Stimulated activated naive CD8-positive, alpha-beta T cell treated with anti-CD3 and anti-CD28 coated beads, Interleukin-15, amount 100 ng/mL, for 72 hours (primary cell): ENCODE data around the gene BST2.

ENCODE experiments used
- ATAC-seq: fragments of 150-1000 bp; cut with Tn5 transposase; 2 replicates; pipeline ENCODE4 v1.10.0; 2021; ENCODE audit warnings: mild to moderate bottlenecking, moderate library complexity
- DNase-seq, 2 donors: peaks; one replicate each; pipeline ENCODE4 v3.0.0; 2021 to 2022
- H3K27ac Mint-ChIP-seq, 2 donors: one replicate each; pipeline ENCODE4 v1.8.0; 2022; ENCODE audit warnings: mild to moderate bottlenecking in 2 of 2, mixed read lengths in 2 of 2, moderate library complexity in 2 of 2
- H3K27me3 Mint-ChIP-seq: one replicate; pipeline ENCODE4 v1.8.0; 2022; ENCODE audit warnings: mixed read lengths
- H3K4me1 Mint-ChIP-seq: one replicate; pipeline ENCODE4 v1.8.0; 2022; ENCODE audit warnings: mild to moderate bottlenecking, mixed read lengths
- H3K4me3 Mint-ChIP-seq, 2 donors: one replicate each; pipeline ENCODE4 v1.8.0; 2022; ENCODE audit warnings: mild to moderate bottlenecking in 2 of 2, mixed read lengths in 2 of 2, moderate library complexity in 1 of 2
- H3K9me3 Mint-ChIP-seq, 2 donors: one replicate each; pipeline ENCODE4 v1.8.0; 2022; ENCODE audit warnings: mixed read lengths in 2 of 2

The BST2 gene, protein sequence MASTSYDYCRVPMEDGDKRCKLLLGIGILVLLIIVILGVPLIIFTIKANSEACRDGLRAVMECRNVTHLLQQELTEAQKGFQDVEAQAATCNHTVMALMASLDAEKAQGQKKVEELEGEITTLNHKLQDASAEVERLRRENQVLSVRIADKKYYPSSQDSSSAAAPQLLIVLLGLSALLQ

GRCh38 chr19:17405250-17406045, at the start of gene BST2:
Gene BST2, minus strand, starts transcription at chr19:17405630. Its CDS starts 55 bp downstream, at chr19:17405575.
- H3K4me1 Mint-ChIP-seq, result peaks cover 43% of the 10 kb centered on the region
- DNase-seq, result peak; percentile 51 to 77
- H3K4me3 Mint-ChIP-seq, result peak within 1 kb of the TSS; percentile 87 to 92
- peak within 1 kb of the TSS; percentile 98 for H3K27ac Mint-ChIP-seq
- no peaks in the 10 kb centered on the region for H3K27me3 Mint-ChIP-seq
- ATAC-seq, result peak; percentile 85
- no peaks in the 10 kb centered on the region for H3K9me3 Mint-ChIP-seq

DNA sequence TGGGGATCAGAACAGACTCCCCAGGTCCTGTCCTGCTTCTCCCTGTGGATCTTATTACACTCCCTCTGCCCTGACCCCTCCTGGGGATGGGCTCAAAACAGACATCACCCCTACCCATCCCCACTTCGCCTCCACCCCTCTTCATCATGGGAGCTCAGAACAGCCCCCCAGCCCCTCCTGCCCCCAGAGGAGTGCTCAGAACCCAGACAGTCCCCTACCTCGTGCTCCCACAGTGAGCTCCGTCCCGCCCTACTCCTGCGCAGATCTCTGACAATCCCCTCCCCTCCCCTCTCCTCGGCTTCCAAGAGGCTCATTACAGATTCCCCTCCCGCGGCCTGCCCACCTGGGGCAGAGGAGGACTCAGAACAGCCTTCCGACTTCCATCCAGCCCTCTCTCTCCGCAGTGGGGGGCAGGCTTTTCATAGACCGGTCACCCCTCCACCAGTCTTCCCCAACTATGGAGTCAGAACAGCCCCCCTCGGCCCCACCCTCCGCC, 49.2 kb upstream of the BST2 start:
- peaks cover 0 to 6% of the 10 kb centered on the region in 2 donors for H3K9me3 Mint-ChIP-seq
- no peak overlapping the region for H3K27ac Mint-ChIP-seq
- DNase-seq (no peak), ATAC-seq (peak; percentile 11)
- H3K4me1 Mint-ChIP-seq, result peaks cover 42% of the 10 kb centered on the region
- no peak overlapping the region for H3K4me3 Mint-ChIP-seq
- H3K27me3 Mint-ChIP-seq, result peaks cover 72% of the 10 kb centered on the region

- H3K27ac Mint-ChIP-seq, result no peak overlapping the region
- no peak for DNase-seq
- H3K27me3 Mint-ChIP-seq, result peaks cover 56% of the 10 kb centered on the region
- H3K4me3 Mint-ChIP-seq, result no peak overlapping the region
- no peak for ATAC-seq
- H3K4me1 Mint-ChIP-seq, result peaks cover 42% of the 10 kb centered on the region
- H3K9me3 Mint-ChIP-seq, result peaks cover 0 to 6% of the 10 kb centered on the region in 2 donors
These were observed 46.4 kb upstream of the BST2 start for GRCh38 chr19:17451820-17452219.

GRCh38 chr19:17450264-17451075, 45.0 kb upstream of the BST2 start:
- H3K27me3 Mint-ChIP-seq, result peaks cover 42% of the 10 kb centered on the region
- peak overlapping the region in 1 of 2 donors; percentile 60 for H3K27ac Mint-ChIP-seq
- H3K4me1 Mint-ChIP-seq, result peaks cover 37% of the 10 kb centered on the region
- peaks cover 0 to 6% of the 10 kb centered on the region in 2 donors for H3K9me3 Mint-ChIP-seq
- ATAC-seq (peak; percentile 79), DNase-seq (peak in 1 of 2 donors; percentile 51)
- peak overlapping the region; percentile 5 to 35 for H3K4me3 Mint-ChIP-seq

DNA sequence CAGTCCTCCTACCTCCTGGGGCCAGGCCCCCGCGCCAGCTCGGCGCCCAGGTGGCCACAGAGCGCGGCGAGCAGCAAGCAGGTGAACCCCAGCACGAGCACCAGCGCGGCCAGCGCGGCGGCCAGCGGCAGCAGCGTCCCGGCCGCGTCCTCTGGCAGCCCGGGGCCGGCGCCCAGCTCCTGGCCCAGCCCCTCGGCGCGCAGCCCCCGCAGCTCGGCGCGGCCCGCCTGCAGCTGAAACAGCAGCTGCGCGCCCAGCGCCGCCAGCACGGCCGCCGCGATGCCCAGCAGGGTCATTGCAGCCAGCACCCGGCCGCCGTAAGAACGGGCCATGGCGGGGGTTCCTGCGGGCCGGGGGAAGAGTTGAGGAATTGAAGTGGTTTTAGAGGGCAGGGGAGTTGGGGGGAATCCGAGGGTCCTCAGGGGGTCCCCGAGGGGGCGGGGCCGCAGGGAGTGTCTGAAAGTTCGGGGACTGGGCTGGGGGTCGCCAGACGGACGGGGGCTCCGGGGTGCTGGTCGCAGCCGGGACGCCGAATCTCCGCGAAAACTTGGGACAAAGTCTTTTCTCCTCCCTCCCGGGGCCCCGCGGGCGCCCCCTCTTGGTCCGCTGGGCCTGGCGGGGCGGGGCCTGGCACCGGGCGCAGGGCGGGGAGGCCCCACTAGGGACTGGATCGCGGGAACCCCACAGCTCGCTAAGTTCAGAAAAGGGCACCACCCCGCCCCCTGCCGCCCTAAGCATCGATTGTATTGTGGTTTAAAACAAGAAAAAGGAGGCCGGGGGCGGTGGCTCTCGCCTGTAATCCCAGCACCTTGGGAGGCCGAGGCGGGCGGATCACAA, 42.9 kb upstream of the BST2 start, which contains the start of gene TMEM221:
TSS of gene TMEM221 (minus strand) at position 538 of the 837 bp plus-strand sequence. CDS start at position 332, 206 bp downstream.
- H3K27ac Mint-ChIP-seq, result peak within 1 kb of the TSS in 1 of 2 donors; percentile 3
- peaks cover 21% of the 10 kb centered on the region for H3K27me3 Mint-ChIP-seq
- peak; percentile 53 to 60 for DNase-seq
- peaks cover 19% of the 10 kb centered on the region for H3K4me1 Mint-ChIP-seq
- H3K9me3 Mint-ChIP-seq, result peaks cover 0 to 3% of the 10 kb centered on the region in 2 donors
- H3K4me3 Mint-ChIP-seq, result peak within 1 kb of the TSS; percentile 14 to 71
- ATAC-seq, result peak; percentile 81

- H3K27ac Mint-ChIP-seq, result no peak overlapping the region
- no peaks in the 10 kb centered on the region for H3K9me3 Mint-ChIP-seq
- H3K27me3 Mint-ChIP-seq, result peaks cover 18% of the 10 kb centered on the region
- ATAC-seq, result no peak
- peaks cover 16% of the 10 kb centered on the region for H3K4me1 Mint-ChIP-seq
- H3K4me3 Mint-ChIP-seq, result peak overlapping the region; percentile 14 to 18
- no peak for DNase-seq
These were observed 42.3 kb upstream of the BST2 start for GRCh38 chr19:17447704-17448130.

GRCh38 chr19:17445526-17446165, 40.2 kb upstream of the BST2 start:
- no peak overlapping the region for H3K27ac Mint-ChIP-seq
- peaks cover 18% of the 10 kb centered on the region for H3K27me3 Mint-ChIP-seq
- H3K4me3 Mint-ChIP-seq, result no peak overlapping the region
- no peaks in the 10 kb centered on the region for H3K9me3 Mint-ChIP-seq
- H3K4me1 Mint-ChIP-seq, result peaks cover 10% of the 10 kb centered on the region
- no peak for DNase-seq
- ATAC-seq, result no peak

- peak; percentile 41 to 42 for DNase-seq
- Mint-ChIP-seq H3K27me3 (no peaks in the 10 kb centered on the region), H3K9me3 (no peaks in the 10 kb centered on the region), H3K4me1 (no peaks in the 10 kb centered on the region), H3K27ac (no peak overlapping the region), H3K4me3 (no peak overlapping the region)
- peak; percentile 79 for ATAC-seq
These were observed 36.0 kb upstream of the BST2 start for GRCh38 chr19:17441241-17442021.

GRCh38 chr19:17436874-17437267, 31.4 kb upstream of the BST2 start:
- DNase-seq, result no peak
- Mint-ChIP-seq H3K27ac (no peak overlapping the region), H3K9me3 (no peaks in the 10 kb centered on the region), H3K4me3 (no peak overlapping the region), H3K27me3 (no peaks in the 10 kb centered on the region), H3K4me1 (no peaks in the 10 kb centered on the region)
- no peak for ATAC-seq

GRCh38 chr19:17436094-17436873, 30.9 kb upstream of the BST2 start:
- Mint-ChIP-seq H3K27ac (no peak overlapping the region), H3K4me1 (no peaks in the 10 kb centered on the region), H3K4me3 (no peak overlapping the region), H3K27me3 (no peaks in the 10 kb centered on the region), H3K9me3 (no peaks in the 10 kb centered on the region)
- ATAC-seq (no peak), DNase-seq (no peak)

- Mint-ChIP-seq H3K27me3 (no peaks in the 10 kb centered on the region), H3K4me1 (no peaks in the 10 kb centered on the region), H3K9me3 (no peaks in the 10 kb centered on the region), H3K27ac (no peak overlapping the region), H3K4me3 (no peak overlapping the region)
- DNase-seq (no peak), ATAC-seq (no peak)
These were observed 29.8 kb upstream of the BST2 start for GRCh38 chr19:17435218-17435617.

DNA sequence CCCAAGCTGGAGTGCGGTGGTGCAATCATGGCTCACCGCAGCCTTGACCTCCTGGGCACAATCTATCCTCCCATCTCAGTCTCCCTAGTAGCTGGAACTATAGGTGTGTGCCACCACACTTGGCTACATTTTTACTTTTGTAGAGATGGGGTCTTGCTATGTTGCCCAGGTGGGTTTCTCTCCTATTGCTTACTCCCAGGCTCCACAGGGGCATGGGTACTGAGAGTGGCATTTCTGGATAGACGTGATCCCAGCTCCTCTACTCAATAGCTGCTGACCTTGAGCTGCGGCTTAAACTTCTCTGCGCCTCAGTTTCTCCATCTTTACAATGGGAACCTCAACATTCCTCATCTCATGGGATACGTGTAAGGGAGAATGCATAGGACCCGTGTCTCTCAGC, 26.0 kb upstream of the BST2 start:
- no peak overlapping the region for H3K27ac Mint-ChIP-seq
- H3K4me3 Mint-ChIP-seq, result no peak overlapping the region
- no peaks in the 10 kb centered on the region for H3K9me3 Mint-ChIP-seq
- no peak for ATAC-seq
- DNase-seq, result no peak
- H3K4me1 Mint-ChIP-seq, result no peaks in the 10 kb centered on the region
- H3K27me3 Mint-ChIP-seq, result no peaks in the 10 kb centered on the region

- DNase-seq, result no peak
- no peak overlapping the region for H3K4me3 Mint-ChIP-seq
- H3K27me3 Mint-ChIP-seq, result no peaks in the 10 kb centered on the region
- no peak overlapping the region for H3K27ac Mint-ChIP-seq
- no peak for ATAC-seq
- H3K4me1 Mint-ChIP-seq, result peaks cover 8% of the 10 kb centered on the region
- H3K9me3 Mint-ChIP-seq, result no peaks in the 10 kb centered on the region
These were observed 24.2 kb upstream of the BST2 start for GRCh38 chr19:17429641-17430113.
